ENCODE data around the gene ASCL5.

The ASCL5 gene

GRCh38 chr1:201080135-201080534 is 46.8 kb downstream of the ASCL5 start:
- DNase-seq, result no peak

- DNase-seq, result no peak
Measured at GRCh38 chr1:201077736-201078135, 49.2 kb downstream of the ASCL5 start.

DNA sequence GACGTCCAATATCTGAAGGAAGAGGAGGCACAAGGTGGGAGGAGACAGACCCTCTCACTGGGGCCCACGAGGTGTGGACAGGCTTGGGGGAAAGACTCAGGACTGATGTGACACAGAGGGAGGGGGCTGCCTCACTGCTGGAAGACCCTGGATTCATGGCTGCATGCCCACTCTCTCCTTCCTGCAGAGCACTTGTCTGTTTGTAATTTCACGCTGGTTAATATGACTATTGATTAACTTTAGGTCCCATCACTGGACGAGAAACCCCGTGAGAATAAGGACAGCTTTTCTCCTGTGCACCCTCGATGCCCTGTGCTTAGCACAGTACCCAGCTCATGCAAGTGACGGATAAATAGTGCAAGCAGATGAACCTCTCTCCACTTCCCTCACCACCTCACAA is 49.9 kb downstream of the ASCL5 start:
- no peak for DNase-seq

- no peak for DNase-seq
Measured at GRCh38 chr1:201076092-201076491, 50.9 kb downstream of the ASCL5 start.

GRCh38 chr1:201074018-201074417 is 53.0 kb downstream of the ASCL5 start:
- DNase-seq, result no peak

- no peak for DNase-seq
Measured at GRCh38 chr1:201072922-201073321, 54.1 kb downstream of the ASCL5 start.

GRCh38 chr1:201072149-201072548 is 54.8 kb downstream of the ASCL5 start:
- no peak for DNase-seq

DNA sequence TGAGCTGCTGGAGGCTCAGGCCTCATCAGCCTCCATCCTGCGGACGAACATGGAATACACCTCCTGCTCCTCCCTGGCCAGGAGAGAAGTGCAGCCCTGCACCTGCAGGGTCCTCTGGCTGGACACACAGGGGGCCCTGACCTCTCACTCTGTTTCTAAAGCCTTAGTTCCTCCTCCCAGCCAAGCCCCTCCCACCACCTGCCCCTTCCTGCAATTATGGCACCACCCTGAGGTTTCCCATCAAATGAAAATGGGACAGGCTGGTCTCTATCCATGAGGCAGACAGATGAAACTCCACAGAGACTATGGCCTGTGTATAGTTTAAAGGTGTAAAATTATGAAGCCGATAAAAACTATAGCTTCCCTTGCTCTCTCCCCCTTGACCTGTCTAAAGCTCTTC is 57.3 kb downstream of the ASCL5 start:
- DNase-seq, result no peak

- DNase-seq, result no peak
Measured at GRCh38 chr1:201068976-201069375, 58.0 kb downstream of the ASCL5 start.

GRCh38 chr1:201066986-201067385 is 60.0 kb downstream of the ASCL5 start:
- DNase-seq, result no peak

- no peak for DNase-seq
Measured at GRCh38 chr1:201065686-201066085, 61.3 kb downstream of the ASCL5 start.

DNA sequence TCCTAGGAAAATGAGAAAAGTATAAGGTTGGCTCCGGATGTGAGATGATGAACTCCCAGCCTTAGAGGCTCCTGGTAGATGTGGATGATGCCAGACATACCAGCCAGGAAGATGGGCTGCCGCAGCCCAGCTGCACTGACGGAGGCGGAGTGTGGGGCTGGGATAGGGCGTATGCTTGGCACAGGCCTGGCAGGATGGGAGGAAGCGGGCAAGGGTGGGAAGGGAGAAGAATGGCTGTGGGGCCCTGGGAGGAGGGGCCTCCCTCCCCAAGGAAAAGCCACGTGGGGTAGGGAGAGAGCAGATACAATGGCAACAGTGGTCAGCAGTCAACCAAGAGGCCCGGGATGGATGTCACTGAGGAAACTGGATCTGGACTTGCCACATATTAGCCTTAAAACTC is 62.2 kb downstream of the ASCL5 start:
- no peak for DNase-seq

All from stimulated activated CD4-positive, alpha-beta T cell treated with anti-CD3 and anti-CD28 coated beads, Interleukin-4, amount 100 ng/mL, for 4 hours (primary cell).